ENCODE results near the gene EFNA5.

GRCh38 chr5:107665036-107665570, 5.6 kb downstream of the EFNA5 start:
- no peak for TF ChIP-seq CTCF (IDR thresholded peaks at IDR 0.05)
- TF ChIP-seq POLR2A (IDR thresholded peaks at IDR 0.05): no peak
- no peak for TF ChIP-seq EP300 (IDR thresholded peaks at IDR 0.05)

Measured in suprapubic skin (tissue), 3 donors.